HepG2 (cell line): ENCODE data around the gene TGM3. TPM values are rescaled to one million over a fixed set of nuclear protein-coding genes. Genes with fewer than 3 reads are reported as not detected.

ENCODE experiments used
- EED ChIP-seq: sonication (generic); formaldehyde crosslinking; IDR thresholded peaks from 2 replicates; pipeline ENCODE4 v1.5.0; 2020; ENCODE audit warnings: mild to moderate bottlenecking, missing genetic modification reagents
- ERF ChIP-seq: IDR thresholded peaks from 2 replicates; pipeline ENCODE4 v1.6.1; 2018; ENCODE audit warnings: missing biosample characterization, missing genetic modification reagents
- FOXJ3 ChIP-seq: sonication (generic); formaldehyde crosslinking; IDR thresholded peaks from 2 replicates; pipeline ENCODE4 v1.4.0; 2020; ENCODE audit warnings: missing genetic modification reagents, mild to moderate bottlenecking, borderline replicate concordance
- FOXO1 ChIP-seq: sonication (generic); formaldehyde crosslinking; IDR thresholded peaks from 2 replicates; pipeline ENCODE4 v1.4.0; 2020; ENCODE audit warnings: missing genetic modification reagents
- FUBP1 ChIP-seq: sonication (generic); formaldehyde crosslinking; IDR thresholded peaks from 2 replicates; pipeline ENCODE4 v1.5.1; 2020; ENCODE audit warnings: missing genetic modification reagents, mild to moderate bottlenecking, borderline replicate concordance
- GABPB1 ChIP-seq: IDR thresholded peaks from 2 replicates; pipeline ENCODE4 v1.6.1; 2016; ENCODE audit warnings: mild to moderate bottlenecking, missing genetic modification reagents, moderate library complexity, missing compliant biosample characterization
- GATAD2A ChIP-seq: IDR thresholded peaks from 2 replicates; pipeline ENCODE4 v1.6.1; 2016
- HDAC1 ChIP-seq: sonication (generic); formaldehyde crosslinking; IDR thresholded peaks from 2 replicates; pipeline ENCODE4 v1.5.1; 2020; ENCODE audit warnings: mild to moderate bottlenecking, missing genetic modification reagents
- MTF2 ChIP-seq: sonication (generic); formaldehyde crosslinking; IDR thresholded peaks from 2 replicates; pipeline ENCODE4 v1.5.0; 2020; ENCODE audit warnings: missing genetic modification reagents, borderline replicate concordance
- TBX2 ChIP-seq: sonication (generic); formaldehyde crosslinking; IDR thresholded peaks from 2 replicates; pipeline ENCODE4 v1.5.0; 2020; ENCODE audit warnings: missing genetic modification reagents, mild to moderate bottlenecking, borderline replicate concordance
- THAP9 ChIP-seq: sonication (generic); formaldehyde crosslinking; IDR thresholded peaks from 2 replicates; pipeline ENCODE4; 2020; ENCODE audit warnings: missing genetic modification reagents, mild to moderate bottlenecking, borderline replicate concordance
- ZBTB26 ChIP-seq: IDR thresholded peaks from 2 replicates; pipeline ENCODE4 v1.6.1; 2016; ENCODE audit warnings: missing compliant biosample characterization, missing genetic modification reagents, borderline replicate concordance
- ZBTB4 ChIP-seq: sonication (generic); formaldehyde crosslinking; IDR thresholded peaks from 2 replicates; pipeline ENCODE4 v1.4.0; 2020; ENCODE audit warnings: missing genetic modification reagents, mild to moderate bottlenecking, borderline replicate concordance
- ZMYM3 ChIP-seq: sonication (generic); formaldehyde crosslinking; IDR thresholded peaks from 2 replicates; pipeline ENCODE4 v1.5.1; 2020; ENCODE audit warnings: mild to moderate bottlenecking, missing genetic modification reagents
- ZNF138 ChIP-seq: sonication (generic); formaldehyde crosslinking; IDR thresholded peaks from 2 replicates; pipeline ENCODE4 v1.5.0; 2020; ENCODE audit warnings: mild to moderate bottlenecking, low read depth, missing genetic modification reagents
- ZNF501 ChIP-seq: sonication (generic); formaldehyde crosslinking; IDR thresholded peaks from 2 replicates; pipeline ENCODE4 v1.5.1; 2020; ENCODE audit warnings: mild to moderate bottlenecking, moderate library complexity, missing genetic modification reagents
- ZNF670 ChIP-seq: sonication (generic); formaldehyde crosslinking; IDR thresholded peaks from 2 replicates; pipeline ENCODE4 v1.8.0; 2022; ENCODE audit warnings: mild to moderate bottlenecking, missing genetic modification reagents, borderline replicate concordance
- ZNF747 ChIP-seq: sonication (generic); formaldehyde crosslinking; IDR thresholded peaks from 2 replicates; pipeline ENCODE4 v1.8.1; 2023; ENCODE audit warnings: missing genetic modification reagents, mild to moderate bottlenecking, borderline replicate concordance
- ZSCAN25 ChIP-seq: sonication (generic); formaldehyde crosslinking; IDR thresholded peaks from 2 replicates; pipeline ENCODE4 v1.8.0; 2022; ENCODE audit warnings: mild to moderate bottlenecking, missing genetic modification reagents
- polyA plus RNA-seq, 8 experiments: library from polyadenylated mRNA; depleted of rRNA in 3 of 8; stranded (reverse) in 7 of 8; unstranded in 1 of 8; fragments of >200 nt; fragmentation: Illumina TruSeq in 4 of 8; extraction: Trizol in 4 of 8; gene quantifications; 2 replicates each; pipeline versions ENCODE4 v1.2.1 to v1.2.3, GENCODE V29; 2011 to 2016; ENCODE audit warnings: low read depth in 4 of 8, missing spikeins in 1 of 8, mixed read lengths in 1 of 8; ENCODE audit not compliant: insufficient read depth in 1 of 8
- total RNA-seq, 5 experiments: library from RNA; depleted of rRNA; stranded (reverse); fragments of >200 nt; fragmentation: Illumina TruSeq; extraction: Trizol; gene quantifications; 2 replicates each; pipeline ENCODE4 v1.2.3, GENCODE V29; 2016; ENCODE audit warnings: low read depth in 1 of 5

The TGM3 gene
- total and polyA plus RNA-seq, 2 of the 13 experiments (the other 11 are each of a cell fraction or from before 2014, with no cell fraction given): not detected

GRCh38 chr20:2264621-2265374 is 31.0 kb upstream of the TGM3 start (continued):
- TF ChIP-seq ZNF501 (CRISPR knock-in tag): peak; percentile 79
- 0 out of 2 replicates have a peak, but pooled peaks have one; percentile 37 for TF ChIP-seq ZBTB4
- TF ChIP-seq GABPB1 (CRISPR knock-in tag): peak; percentile 66
- TF ChIP-seq THAP9 (CRISPR knock-in tag): peak; percentile 76; the same call in 1 of the 2 replicates
- TF ChIP-seq MTF2 (CRISPR knock-in tag): 0 out of 2 replicates have a peak, but pooled peaks have one; percentile 42
- peak; percentile 92 for TF ChIP-seq ZNF747 (CRISPR knock-in tag)
- TF ChIP-seq EED (CRISPR knock-in tag): peak; percentile 86
- peak; percentile 91 for TF ChIP-seq HDAC1
- TF ChIP-seq ZNF670 (CRISPR knock-in tag): peak; percentile 87; the same call in 1 of the 2 replicates
- peak; percentile 97; the same call in 1 of the 2 replicates for TF ChIP-seq FUBP1
- TF ChIP-seq ZMYM3 (CRISPR knock-in tag): peak; percentile 82
- peak; percentile 94 for TF ChIP-seq FOXO1 (CRISPR knock-in tag)
- 0 out of 2 replicates have a peak, but pooled peaks have one; percentile 66 for TF ChIP-seq ZNF138 (CRISPR knock-in tag)
- TF ChIP-seq TBX2: peak; percentile 95
- peak; percentile 28; the same call in 1 of the 2 replicates for TF ChIP-seq ZBTB26 (CRISPR knock-in tag)
- peak; percentile 94 for TF ChIP-seq FOXJ3 (CRISPR knock-in tag)
- peak; percentile 96 for TF ChIP-seq GATAD2A
- TF ChIP-seq ERF (CRISPR knock-in tag): peak; percentile 70; the same call in 1 of the 2 replicates
- TF ChIP-seq ZSCAN25 (CRISPR knock-in tag): peak; percentile 77; the same call in 1 of the 2 replicates
